Activated B cell treated with CpG ODN at 0.5 μM for 24 hours (primary cell): ENCODE results near the gene CTBP1. TPM values are rescaled to one million over a fixed set of nuclear protein-coding genes. Genes with fewer than 3 reads are reported as not detected.

Experiments
- ATAC-seq: fragments of 200-7000 bp; cut with Tn5 transposase; one replicate; pipeline ENCODE4 v1.10.0; 2021; ENCODE audit warnings: low read depth, mild to moderate bottlenecking, moderate library complexity
- CTCF ChIA-PET: fragments of 350-600 bp; sonication (Branson Sonifier 250); formaldehyde crosslinking; loops from one replicate; lab custom pipeline; 2021; ENCODE audit warnings: antibody characterized with exemption; lab: Charles Lee
- POLR2A ChIA-PET: fragments of 350-600 bp; sonication (Branson Sonifier 250); formaldehyde crosslinking; loops from one replicate; lab custom pipeline; 2021; ENCODE audit warnings: antibody characterized with exemption; lab: Charles Lee
- DNase-seq: peaks from one replicate; pipeline ENCODE4 v3.0.0; 2022
- H3K27ac Mint-ChIP-seq: one replicate; pipeline ENCODE4 v1.8.0; 2020; ENCODE audit warnings: mixed read lengths
- H3K27me3 Mint-ChIP-seq: one replicate; pipeline ENCODE4 v1.8.0; 2021; ENCODE audit warnings: mixed read lengths
- H3K36me3 Mint-ChIP-seq: one replicate; pipeline ENCODE4 v1.8.0; 2021; ENCODE audit warnings: low read depth, mixed read lengths
- H3K4me1 Mint-ChIP-seq: one replicate; pipeline ENCODE4 v1.8.0; 2021; ENCODE audit warnings: mixed read lengths
- H3K4me3 Mint-ChIP-seq: one replicate; pipeline ENCODE4 v1.8.0; 2020; ENCODE audit warnings: mild to moderate bottlenecking, mixed read lengths
- H3K9me3 Mint-ChIP-seq: one replicate; pipeline ENCODE4 v1.8.0; 2020; ENCODE audit warnings: mixed read lengths
- intact Hi-C: fragments of 100-400 bp; cut with micrococcal nuclease; formaldehyde crosslinking; loops from one replicate; pipeline ENCODE4 v1.15.1; 2024
- total RNA-seq: library from RNA; stranded (reverse); gene quantifications from 2 replicates; pipeline ENCODE4 v1.2.3, GENCODE V29; 2022
- TF ChIP-seq, protein P1 (sequence below): fragments of 200-600 bp; IDR thresholded peaks from one replicate; pipeline ENCODE4 v1.8.0; 2022; ENCODE audit warnings: antibody characterized with exemption, mild to moderate bottlenecking

CTBP1 gene
- total RNA-seq, 1 donor from 2014 or later = 175 TPM

DNA sequence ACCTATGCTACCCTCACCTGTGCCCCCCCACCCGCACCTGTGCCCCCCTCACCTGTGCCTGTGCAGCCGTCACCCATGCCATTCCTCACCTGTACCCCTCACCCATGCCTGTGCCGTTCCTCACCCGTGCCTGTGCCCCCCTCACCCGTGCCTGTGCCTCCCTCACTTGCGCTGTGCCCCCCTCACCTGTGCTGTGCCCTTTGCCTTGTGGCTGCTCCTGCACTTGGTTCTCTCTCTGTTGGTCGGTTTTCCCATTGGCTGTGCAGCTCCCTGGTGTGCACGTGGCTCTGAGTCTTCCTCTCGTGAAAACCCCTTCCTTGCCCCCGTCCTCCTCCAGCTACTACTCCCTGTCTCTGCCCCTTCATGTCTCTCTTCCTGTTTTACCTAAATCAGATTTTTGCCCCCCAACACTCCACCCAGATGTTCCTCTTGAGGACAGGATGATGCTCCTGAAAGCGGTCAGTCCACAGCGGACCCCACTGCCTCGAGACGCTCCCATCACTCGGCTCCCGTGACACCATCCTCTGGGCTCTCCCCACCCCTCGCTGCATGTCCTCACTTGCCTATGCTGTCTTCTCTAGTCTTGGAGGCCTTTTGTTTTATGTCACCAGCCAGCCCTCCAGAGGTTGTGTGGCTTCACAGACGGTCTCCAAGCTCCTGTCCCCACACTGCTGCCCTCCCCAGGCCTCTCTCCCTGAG, 47.5 kb upstream of the CTBP1 start:
- Mint-ChIP-seq H3K36me3 (peaks cover 50% of the 10 kb centered on the region), H3K9me3 (no peaks in the 10 kb centered on the region), H3K4me3 (no peak overlapping the region), H3K27me3 (no peaks in the 10 kb centered on the region), H3K27ac (no peak overlapping the region), H3K4me1 (peaks cover 44% of the 10 kb centered on the region)
- TF ChIP-seq, protein P1, sequence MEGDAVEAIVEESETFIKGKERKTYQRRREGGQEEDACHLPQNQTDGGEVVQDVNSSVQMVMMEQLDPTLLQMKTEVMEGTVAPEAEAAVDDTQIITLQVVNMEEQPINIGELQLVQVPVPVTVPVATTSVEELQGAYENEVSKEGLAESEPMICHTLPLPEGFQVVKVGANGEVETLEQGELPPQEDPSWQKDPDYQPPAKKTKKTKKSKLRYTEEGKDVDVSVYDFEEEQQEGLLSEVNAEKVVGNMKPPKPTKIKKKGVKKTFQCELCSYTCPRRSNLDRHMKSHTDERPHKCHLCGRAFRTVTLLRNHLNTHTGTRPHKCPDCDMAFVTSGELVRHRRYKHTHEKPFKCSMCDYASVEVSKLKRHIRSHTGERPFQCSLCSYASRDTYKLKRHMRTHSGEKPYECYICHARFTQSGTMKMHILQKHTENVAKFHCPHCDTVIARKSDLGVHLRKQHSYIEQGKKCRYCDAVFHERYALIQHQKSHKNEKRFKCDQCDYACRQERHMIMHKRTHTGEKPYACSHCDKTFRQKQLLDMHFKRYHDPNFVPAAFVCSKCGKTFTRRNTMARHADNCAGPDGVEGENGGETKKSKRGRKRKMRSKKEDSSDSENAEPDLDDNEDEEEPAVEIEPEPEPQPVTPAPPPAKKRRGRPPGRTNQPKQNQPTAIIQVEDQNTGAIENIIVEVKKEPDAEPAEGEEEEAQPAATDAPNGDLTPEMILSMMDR = no peak
- no peak for ATAC-seq
- ChIA-PET CTCF (no interaction called here), POLR2A (no interaction called here)
- intact Hi-C loops = no loop called here
- no peak for DNase-seq

DNA sequence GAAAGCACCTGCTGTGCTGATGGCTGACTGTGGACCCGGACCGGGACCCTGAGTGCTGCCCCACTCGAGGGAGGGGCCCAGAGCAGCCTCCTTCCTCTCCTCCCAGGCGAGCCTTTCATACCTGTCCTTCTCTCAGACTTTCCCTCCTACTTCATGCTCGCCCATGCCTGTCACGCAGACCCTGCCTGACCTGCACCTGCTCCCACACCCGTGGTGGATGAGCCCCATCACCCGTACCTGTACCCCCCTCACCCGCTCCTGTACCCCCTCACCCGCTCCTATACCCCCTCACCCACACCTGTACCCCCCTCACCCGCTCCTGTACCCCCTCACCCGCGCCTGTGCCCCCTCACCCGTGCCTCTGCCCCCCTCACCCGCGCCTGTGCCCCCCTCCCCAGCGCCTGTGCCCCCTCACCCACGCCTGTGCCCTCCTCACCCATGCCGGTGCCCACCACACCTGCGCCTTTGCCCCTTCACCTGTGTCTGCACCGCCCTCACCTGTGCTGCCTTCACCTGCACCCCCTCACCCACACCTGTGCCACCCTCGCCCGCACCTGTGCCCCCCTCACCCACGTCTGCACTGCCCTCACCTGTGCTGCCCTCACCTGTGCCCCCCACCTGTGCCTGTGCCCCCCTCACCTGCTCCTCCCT, 46.6 kb upstream of the CTBP1 start:
- TF ChIP-seq, protein P1 = no peak
- no peaks in the 10 kb centered on the region for H3K9me3 Mint-ChIP-seq
- H3K4me1 Mint-ChIP-seq = peaks cover 54% of the 10 kb centered on the region
- H3K36me3 Mint-ChIP-seq = peaks cover 40% of the 10 kb centered on the region
- ATAC-seq = no peak
- ChIA-PET POLR2A (no interaction called here), CTCF (no interaction called here)
- no peak for DNase-seq
- no peak overlapping the region for H3K27ac Mint-ChIP-seq
- no peak overlapping the region for H3K4me3 Mint-ChIP-seq
- no peaks in the 10 kb centered on the region for H3K27me3 Mint-ChIP-seq
- intact Hi-C loops = no loop called here

DNA sequence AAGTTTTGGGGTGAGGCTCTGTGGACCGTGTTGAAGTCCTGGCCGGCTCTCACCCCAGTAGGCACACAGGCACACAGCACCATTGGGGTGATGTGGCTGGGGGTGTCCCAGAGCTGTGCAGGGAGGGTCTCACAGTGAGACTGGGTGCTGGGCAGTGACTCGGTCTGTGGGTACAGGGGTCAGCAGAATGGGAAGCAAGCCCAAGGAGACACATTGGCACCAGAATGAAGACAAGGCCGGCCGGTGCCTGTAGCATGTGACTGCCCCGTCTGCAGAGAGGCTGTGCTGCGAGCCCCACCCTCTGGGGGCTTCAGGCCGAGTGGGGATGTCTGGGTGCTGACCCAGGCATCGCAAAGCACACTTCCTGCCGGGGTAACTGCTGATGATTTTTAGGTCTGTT, 46.0 kb upstream of the CTBP1 start:
- intact Hi-C loops = no loop called here
- DNase-seq (no peak), ATAC-seq (no peak)
- Mint-ChIP-seq H3K4me3 (no peak overlapping the region), H3K4me1 (peaks cover 56% of the 10 kb centered on the region), H3K27me3 (no peaks in the 10 kb centered on the region), H3K27ac (no peak overlapping the region), H3K36me3 (peaks cover 35% of the 10 kb centered on the region), H3K9me3 (no peaks in the 10 kb centered on the region)
- TF ChIP-seq, protein P1 = no peak
- POLR2A ChIA-PET = no interaction called here
- CTCF ChIA-PET = no interaction called here

DNA sequence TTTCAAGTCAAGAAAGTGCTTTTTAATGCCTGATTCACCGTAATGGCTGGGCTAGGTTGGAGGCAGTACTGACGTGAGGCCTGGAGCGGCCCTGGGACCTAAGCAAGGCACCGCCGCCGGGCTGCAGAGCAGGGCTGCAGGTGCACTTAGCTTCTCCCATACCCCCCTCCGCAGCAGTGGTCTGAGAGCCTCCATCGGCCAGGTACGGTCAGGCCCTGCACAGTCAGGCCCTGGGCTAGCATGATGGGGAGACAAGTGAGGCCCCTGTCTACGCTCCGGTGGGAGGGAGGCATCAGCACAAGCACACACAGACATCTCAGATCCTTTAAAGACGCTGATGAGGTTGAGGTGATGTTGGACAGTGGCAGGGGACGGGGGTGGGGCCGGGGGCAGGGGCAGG, 45.5 kb upstream of the CTBP1 start:
- Mint-ChIP-seq H3K4me1 (peaks cover 54% of the 10 kb centered on the region), H3K27ac (no peak overlapping the region), H3K36me3 (peaks cover 31% of the 10 kb centered on the region), H3K4me3 (no peak overlapping the region), H3K27me3 (no peaks in the 10 kb centered on the region), H3K9me3 (no peaks in the 10 kb centered on the region)
- ATAC-seq (no peak), DNase-seq (no peak)
- intact Hi-C loops = no loop called here
- CTCF ChIA-PET = no interaction called here
- TF ChIP-seq, protein P1 = no peak
- POLR2A ChIA-PET = no interaction called here

DNA sequence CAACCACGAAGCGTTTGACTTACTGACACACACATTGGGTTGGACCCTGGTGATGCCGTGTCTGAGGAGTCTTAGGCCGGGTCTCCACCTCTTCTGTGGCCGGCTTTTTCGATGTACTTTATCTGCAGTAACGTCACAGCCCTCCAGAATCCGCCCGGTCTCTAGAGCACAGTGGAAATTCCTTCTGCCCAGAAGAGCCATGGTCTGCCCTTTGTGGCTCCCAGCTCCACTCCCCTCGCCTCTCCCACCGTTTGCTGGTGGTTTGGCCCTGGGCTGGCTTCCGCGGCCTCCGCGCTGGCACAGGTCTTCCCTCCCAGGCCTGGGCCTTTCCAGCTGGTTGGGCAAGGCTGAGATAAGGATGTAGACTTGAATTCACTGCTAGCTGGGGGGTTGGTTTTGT, 45.1 kb upstream of the CTBP1 start:
- ChIA-PET POLR2A (no interaction called here), CTCF (no interaction called here)
- Mint-ChIP-seq H3K9me3 (no peaks in the 10 kb centered on the region), H3K27ac (peak overlapping the region; percentile 10), H3K36me3 (peaks cover 26% of the 10 kb centered on the region), H3K4me3 (peak overlapping the region; percentile 33), H3K27me3 (no peaks in the 10 kb centered on the region), H3K4me1 (peaks cover 55% of the 10 kb centered on the region)
- DNase-seq (no peak), ATAC-seq (no peak)
- intact Hi-C loops = no loop called here
- TF ChIP-seq, protein P1 = no peak
